GM21619 (cell line): ENCODE results near the gene NUP205.
"Not testable (repeated sequence)": the region's sequence is repeated elsewhere in the genome, so short reads cannot be mapped to it uniquely, and the experiment has no call there.

Source experiments
- ATAC-seq: cut with Tn5 transposase; IDR thresholded peaks from one replicate; pipeline ENCODE4 v1.9.1; 2021; ENCODE audit not compliant: unreplicated experiment

NUP205 gene

GRCh38 chr7:135666846-135667245 lies 109.1 kb downstream of the NUP205 start:
- ATAC-seq, result no peak

GRCh38 chr7:135667626-135668025 lies 109.9 kb downstream of the NUP205 start:
- not testable (repeated sequence) for ATAC-seq

- not testable (repeated sequence) for ATAC-seq
Observed at GRCh38 chr7:135668852-135669395, 111.2 kb downstream of the NUP205 start.

- no peak for ATAC-seq
Observed at GRCh38 chr7:135669774-135670173, 112.1 kb downstream of the NUP205 start.

- no peak for ATAC-seq
Observed at GRCh38 chr7:135670179-135670578, 112.5 kb downstream of the NUP205 start.

GRCh38 chr7:135672560-135673359 lies 115.0 kb downstream of the NUP205 start:
- peak; percentile 81 for ATAC-seq

GRCh38 chr7:135673360-135673706 lies 115.6 kb downstream of the NUP205 start:
- ATAC-seq, result no peak

- ATAC-seq, result no peak
Observed at GRCh38 chr7:135678612-135679575, 121.2 kb downstream of the NUP205 start.

GRCh38 chr7:135681762-135682161 lies 124.0 kb downstream of the NUP205 start:
- no peak for ATAC-seq

GRCh38 chr7:135682191-135682590 lies 124.5 kb downstream of the NUP205 start:
- ATAC-seq, result no peak

GRCh38 chr7:135683609-135684008 lies 125.9 kb downstream of the NUP205 start:
- ATAC-seq, result no peak

GRCh38 chr7:135684136-135684535 lies 126.4 kb downstream of the NUP205 start:
- ATAC-seq, result no peak

GRCh38 chr7:135684699-135685098 lies 127.0 kb downstream of the NUP205 start:
- no peak for ATAC-seq

GRCh38 chr7:135685306-135686084 lies 127.8 kb downstream of the NUP205 start:
- ATAC-seq, result no peak

- ATAC-seq, result no peak
Observed at GRCh38 chr7:135687466-135687865, 129.7 kb downstream of the NUP205 start.

GRCh38 chr7:135690566-135690965 lies 132.8 kb downstream of the NUP205 start:
- no peak for ATAC-seq

GRCh38 chr7:135692055-135692454 lies 134.3 kb downstream of the NUP205 start:
- no peak for ATAC-seq

- ATAC-seq, result not testable (repeated sequence)
Observed at GRCh38 chr7:135692606-135693005, 134.9 kb downstream of the NUP205 start.

- no peak for ATAC-seq
Observed at GRCh38 chr7:135693558-135693957, 135.8 kb downstream of the NUP205 start.

- no peak for ATAC-seq
Observed at GRCh38 chr7:135697276-135698049, 139.7 kb downstream of the NUP205 start.
